Left lung (tissue), 10 donors: ENCODE results near the gene PAF1. TPM values are rescaled to one million over a fixed set of nuclear protein-coding genes. Genes with fewer than 3 reads are reported as not detected.
A peak's percentile ranks its signal among the peaks of the same experiment; 100 is the strongest.

ENCODE experiments used
- ATAC-seq: fragments of 200-7000 bp; cut with Tn5 transposase; one replicate; pipeline ENCODE4 v1.9.1; 2020; ENCODE audit warnings: moderate library complexity
- DNase-seq, 4 donors: peaks; one replicate each; pipeline ENCODE4 v3.0.0-alpha.2; 2013 to 2020
- H3K27ac ChIP-seq, 2 donors: fragments of 200-600 bp; sonication (generic) in 1 of 2; one replicate each; pipeline versions ENCODE4 v1.5.0 to v1.8.0; 2020 to 2021
- H3K27me3 ChIP-seq, 2 donors: fragments of 200-600 bp; sonication (generic) in 1 of 2; one replicate each; pipeline versions ENCODE4 v1.5.0 to v1.8.0; 2020 to 2021
- H3K36me3 ChIP-seq, 2 donors: fragments of 200-600 bp; sonication (generic) in 1 of 2; one replicate each; pipeline versions ENCODE4 v1.5.0 to v1.8.0; 2020 to 2021
- H3K4me1 ChIP-seq, 2 donors: fragments of 200-600 bp; one replicate each; pipeline ENCODE4 v1.8.0; 2021
- H3K4me3 ChIP-seq, 2 donors: fragments of 200-600 bp; sonication (generic) in 1 of 2; one replicate each; pipeline versions ENCODE4 v1.5.0 to v1.8.0; 2020 to 2021; ENCODE audit warnings: mild to moderate bottlenecking in 1 of 2
- H3K9me3 ChIP-seq, 2 donors: fragments of 200-600 bp; sonication (generic) in 1 of 2; one replicate each; pipeline versions ENCODE4 v1.5.0 to v1.8.0; 2020 to 2021
- intact Hi-C, 2 donors: fragments of 100-400 bp; cut with DNase I; formaldehyde crosslinking; loops; one replicate each; pipeline versions ENCODE4 v1.11.2 to v1.14.2; 2022
- polyA plus RNA-seq, 6 donors: library from polyadenylated mRNA; unstranded; fragments of 120-200 nt; gene quantifications; one replicate each; pipeline ENCODE4 v1.2.1, GENCODE V29; 2013; ENCODE audit not compliant: insufficient read length in 6 of 6
- total RNA-seq, 2 donors: library from RNA; stranded (reverse); fragmentation: NEBNext Ultra II Directional; extraction: Animal tissue kit (Norgen Biotek cat#: 25700); gene quantifications; one replicate each; pipeline ENCODE4 v1.2.1, GENCODE V29; 2021
- TF ChIP-seq, protein P1 (sequence below), 2 donors: fragments of 200-600 bp; sonication (generic) in 1 of 2; IDR thresholded peaks; one replicate each; pipeline versions ENCODE4 v1.5.0 to v1.8.0; 2021; ENCODE audit warnings: antibody characterized with exemption in 2 of 2
- donor health status: DM: no; HTN: yes; CAD: no.
- donor health status: DM: no; HTN: no; CAD: no.

The PAF1 gene
- total and polyA plus RNA-seq, 8 donors: 31.0 to 70.4 (median 64.9) TPM

DNA sequence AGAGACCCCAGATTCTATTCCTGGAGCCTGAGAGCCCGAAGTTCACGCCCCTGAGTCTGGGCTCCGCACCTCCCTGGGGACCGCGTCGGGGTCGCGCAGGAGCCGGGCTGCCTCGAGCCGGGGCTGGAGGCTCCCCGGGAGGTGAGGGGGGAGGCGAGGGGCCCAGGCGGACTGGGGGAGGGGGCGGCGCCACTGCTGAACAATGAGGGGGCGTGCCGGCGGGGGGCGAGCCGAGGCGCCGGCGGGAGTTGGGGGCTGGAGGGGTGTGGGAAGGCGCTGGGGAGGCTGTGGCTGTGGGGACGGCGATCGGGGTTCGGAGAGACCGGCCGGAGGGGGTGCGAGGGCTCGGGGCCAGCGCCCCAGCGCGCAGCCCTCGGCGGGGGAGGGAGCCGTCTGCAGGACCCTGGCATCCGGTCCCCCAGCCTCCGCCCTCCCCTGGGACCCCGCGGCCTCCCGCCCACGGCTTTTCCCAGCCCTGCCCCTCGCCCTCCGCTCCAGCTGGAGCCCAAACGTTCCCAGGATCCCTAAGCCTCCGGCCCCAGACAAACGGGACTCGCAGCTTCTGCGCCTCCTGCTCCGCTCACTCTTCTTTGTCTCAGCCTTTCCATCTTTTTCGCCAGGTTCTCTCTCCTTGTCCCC lies 22.5 kb upstream of the PAF1 start:
- DNase-seq: peak in 3 of 4 donors; percentile 59 to 86 (median 85)
- H3K9me3 ChIP-seq: no peaks in the 10 kb centered on the region
- H3K27me3 ChIP-seq: peaks cover 0 to 12% of the 10 kb centered on the region in 2 donors
- peak overlapping the region; percentile 90 to 100 for H3K4me3 ChIP-seq
- intact Hi-C loops: no loop called here
- peak overlapping the region; percentile 98 to 100 for H3K27ac ChIP-seq
- TF ChIP-seq, protein P1, sequence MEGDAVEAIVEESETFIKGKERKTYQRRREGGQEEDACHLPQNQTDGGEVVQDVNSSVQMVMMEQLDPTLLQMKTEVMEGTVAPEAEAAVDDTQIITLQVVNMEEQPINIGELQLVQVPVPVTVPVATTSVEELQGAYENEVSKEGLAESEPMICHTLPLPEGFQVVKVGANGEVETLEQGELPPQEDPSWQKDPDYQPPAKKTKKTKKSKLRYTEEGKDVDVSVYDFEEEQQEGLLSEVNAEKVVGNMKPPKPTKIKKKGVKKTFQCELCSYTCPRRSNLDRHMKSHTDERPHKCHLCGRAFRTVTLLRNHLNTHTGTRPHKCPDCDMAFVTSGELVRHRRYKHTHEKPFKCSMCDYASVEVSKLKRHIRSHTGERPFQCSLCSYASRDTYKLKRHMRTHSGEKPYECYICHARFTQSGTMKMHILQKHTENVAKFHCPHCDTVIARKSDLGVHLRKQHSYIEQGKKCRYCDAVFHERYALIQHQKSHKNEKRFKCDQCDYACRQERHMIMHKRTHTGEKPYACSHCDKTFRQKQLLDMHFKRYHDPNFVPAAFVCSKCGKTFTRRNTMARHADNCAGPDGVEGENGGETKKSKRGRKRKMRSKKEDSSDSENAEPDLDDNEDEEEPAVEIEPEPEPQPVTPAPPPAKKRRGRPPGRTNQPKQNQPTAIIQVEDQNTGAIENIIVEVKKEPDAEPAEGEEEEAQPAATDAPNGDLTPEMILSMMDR (IDR thresholded peaks at IDR 0.05): no peak
- ATAC-seq: peak; percentile 0
- H3K36me3 ChIP-seq: peaks cover under 1 to 24% of the 10 kb centered on the region in 2 donors
- peaks cover 11 to 65% of the 10 kb centered on the region in 2 donors for H3K4me1 ChIP-seq

DNA sequence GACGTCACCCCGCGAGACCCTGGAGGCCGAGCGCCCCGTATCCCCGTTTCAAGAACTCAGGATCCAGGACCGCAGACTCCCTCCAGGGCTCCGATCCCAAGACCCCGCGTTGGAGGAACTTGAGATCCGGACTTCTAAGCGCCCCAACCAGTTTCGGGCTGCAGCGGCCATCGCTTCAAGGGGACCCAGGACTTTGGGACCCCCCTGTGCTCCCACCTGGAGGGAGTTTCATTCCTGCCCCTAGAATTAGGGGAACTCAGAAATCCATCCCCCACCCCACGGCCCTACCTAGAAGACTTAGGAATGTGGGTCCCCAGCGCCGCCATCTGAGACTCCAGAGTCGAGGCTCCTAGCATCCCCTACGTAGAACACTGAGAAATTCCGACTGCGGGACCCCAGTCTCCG lies 22.0 kb upstream of the PAF1 start:
- Histone ChIP-seq H3K27ac (peak overlapping the region; percentile 98 to 100), H3K4me3 (peak overlapping the region; percentile 90 to 100), H3K9me3 (no peaks in the 10 kb centered on the region), H3K27me3 (peaks cover 0 to 12% of the 10 kb centered on the region in 2 donors), H3K36me3 (peaks cover 6 to 24% of the 10 kb centered on the region in 2 donors), H3K4me1 (peaks cover 11 to 65% of the 10 kb centered on the region in 2 donors)
- DNase-seq (no peak), ATAC-seq (no peak)
- TF ChIP-seq, protein P1 (IDR thresholded peaks at IDR 0.05): peak; percentile 7 to 84
- intact Hi-C loops: no loop called here

GRCh38 chr19:39412100-39412866 lies 21.4 kb upstream of the PAF1 start, which contains the start of gene PLEKHG2:
Gene PLEKHG2, plus strand, starts transcription at chr19:39412669. Its CDS starts 1,418 bp downstream, at chr19:39414087.
- intact Hi-C loops: no loop called here
- Histone ChIP-seq H3K4me1 (peaks cover 11 to 65% of the 10 kb centered on the region in 2 donors), H3K27me3 (peaks cover 0 to 12% of the 10 kb centered on the region in 2 donors), H3K36me3 (peaks cover 9 to 24% of the 10 kb centered on the region in 2 donors), H3K9me3 (no peaks in the 10 kb centered on the region), H3K27ac (peak within 1 kb of the TSS; percentile 98 to 100), H3K4me3 (peak within 1 kb of the TSS; percentile 90 to 100)
- TF ChIP-seq, protein P1 (IDR thresholded peaks at IDR 0.05): peak in 1 of 2 donors; percentile 82
- ATAC-seq (peak; percentile 58), DNase-seq (peak; percentile 95 to 100 (median 98))

DNA sequence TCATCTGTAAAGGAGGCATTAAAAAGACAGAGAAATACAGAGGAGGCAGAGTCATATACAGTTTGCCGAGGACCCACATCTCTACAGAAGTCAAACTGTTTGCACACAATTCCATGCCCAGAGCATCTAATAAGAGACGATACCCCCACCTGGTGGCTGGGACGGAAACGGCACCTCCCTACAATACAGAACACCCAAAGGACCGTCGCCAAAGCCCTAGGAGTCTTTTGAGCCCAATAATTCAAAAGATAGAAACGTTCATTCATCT lies 20.9 kb upstream of the PAF1 start:
- peaks cover 9 to 22% of the 10 kb centered on the region in 2 donors for H3K36me3 ChIP-seq
- intact Hi-C loops: no loop called here
- DNase-seq (peak; percentile 85 to 92 (median 90)), ATAC-seq (peak; percentile 46)
- H3K27me3 ChIP-seq: peaks cover 0 to 12% of the 10 kb centered on the region in 2 donors
- H3K4me1 ChIP-seq: peaks cover 11 to 62% of the 10 kb centered on the region in 2 donors
- H3K9me3 ChIP-seq: no peaks in the 10 kb centered on the region
- peak overlapping the region; percentile 98 to 100 for H3K27ac ChIP-seq
- peak overlapping the region in 1 of 2 donors; percentile 100 for H3K4me3 ChIP-seq
- TF ChIP-seq, protein P1 (IDR thresholded peaks at IDR 0.05): peak; percentile 88 to 94
